Esophagus (tissue), 2 donors: Measurements from ENCODE around the gene ACTN2. TPM values are rescaled to one million over a fixed set of nuclear protein-coding genes. Genes with fewer than 3 reads are reported as not detected.

Experiments used
- H3K27ac ChIP-seq, 2 donors: one replicate each; pipeline ENCODE4 v1.5.1; 2013; ENCODE audit warnings: low read depth in 2 of 2, mild to moderate bottlenecking in 2 of 2, inconsistent platforms in 1 of 2, low read length in 1 of 2, moderate library complexity in 1 of 2
- H3K27me3 ChIP-seq, 2 donors: one replicate each; pipeline ENCODE4 v1.6.1; 2013; ENCODE audit warnings: low read length in 2 of 2, control low read depth in 1 of 2, mild to moderate bottlenecking in 1 of 2; ENCODE audit not compliant: insufficient read depth in 2 of 2, control insufficient read depth in 1 of 2
- H3K36me3 ChIP-seq, 2 donors: one replicate each; pipeline ENCODE4 v1.6.1; 2013; ENCODE audit warnings: low read length in 1 of 2; ENCODE audit not compliant: control insufficient read depth in 2 of 2, insufficient read depth in 2 of 2
- H3K4me1 ChIP-seq, 2 donors: one replicate each; pipeline ENCODE4 v1.6.1; 2013; ENCODE audit warnings: low read length in 1 of 2; ENCODE audit not compliant: control insufficient read depth in 2 of 2, insufficient read depth in 2 of 2
- H3K4me3 ChIP-seq, 2 donors: one replicate each; pipeline ENCODE4 v1.5.1; 2013; ENCODE audit warnings: low read length in 2 of 2, mild to moderate bottlenecking in 2 of 2, low read depth in 1 of 2, moderate library complexity in 1 of 2
- H3K9me3 ChIP-seq, 2 donors: one replicate each; pipeline ENCODE4 v1.6.1; 2013; ENCODE audit warnings: mild to moderate bottlenecking in 2 of 2, low read depth in 1 of 2, low read length in 1 of 2, moderate library complexity in 1 of 2; ENCODE audit not compliant: control insufficient read depth in 2 of 2, insufficient read depth in 1 of 2
- WGBS, 2 donors: extraction: QIAGEN DNeasy Blood & Tissue Kit; methylation state at CpG; one replicate each; pipeline ENCODE4 v1.1.7; 2013; 5-methylcytosine and 5-hydroxymethylcytosine counted together
- polyA plus RNA-seq, 2 donors: library from polyadenylated mRNA; stranded (reverse); fragments of 200-250 nt; gene quantifications; one replicate each; pipeline ENCODE4 v1.2.3, GENCODE V29; 2013
- donor health status: healthy with polysubstance abuse.
- donor health status: Bipolar disorder and iron deficiency.

ACTN2 gene
- polyA plus RNA-seq, 2 donors = 0.59 to 0.75 TPM

DNA sequence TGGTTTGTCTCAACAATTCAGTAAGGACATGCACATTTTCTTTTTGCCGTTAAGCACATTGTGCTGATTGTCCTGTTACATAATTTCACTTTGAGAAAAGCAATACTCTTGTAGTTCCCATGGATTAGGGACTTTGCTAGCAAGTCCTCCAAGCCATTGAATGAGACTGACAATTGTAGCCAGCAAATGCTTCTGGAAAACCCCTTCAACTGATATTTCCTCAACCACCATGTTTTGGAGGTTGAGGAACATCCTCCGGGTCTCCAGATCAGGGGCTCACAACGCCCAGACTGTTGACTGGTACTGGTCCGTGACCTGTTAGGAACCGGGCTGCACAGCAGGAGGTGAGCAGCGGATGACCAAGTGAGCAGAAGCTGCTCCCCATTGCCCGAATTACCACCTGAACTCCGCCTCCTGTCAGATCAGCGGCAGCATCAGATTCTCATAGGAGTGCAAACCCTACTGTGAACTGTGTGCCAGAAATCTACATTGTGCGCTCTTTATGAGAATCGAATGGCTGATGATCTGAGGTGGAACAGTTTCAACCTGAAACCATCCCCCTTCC is 24.1 kb downstream of the ACTN2 start:
- Histone ChIP-seq H3K4me3 (no peak overlapping the region), H3K27ac (no peak overlapping the region), H3K4me1 (no peaks in the 10 kb centered on the region), H3K27me3 (no peaks in the 10 kb centered on the region), H3K36me3 (no peaks in the 10 kb centered on the region), H3K9me3 (no peaks in the 10 kb centered on the region)
- 81 to 82% methylated on average over 11 of the region's 11 CpGs for WGBS, 2 donors

DNA sequence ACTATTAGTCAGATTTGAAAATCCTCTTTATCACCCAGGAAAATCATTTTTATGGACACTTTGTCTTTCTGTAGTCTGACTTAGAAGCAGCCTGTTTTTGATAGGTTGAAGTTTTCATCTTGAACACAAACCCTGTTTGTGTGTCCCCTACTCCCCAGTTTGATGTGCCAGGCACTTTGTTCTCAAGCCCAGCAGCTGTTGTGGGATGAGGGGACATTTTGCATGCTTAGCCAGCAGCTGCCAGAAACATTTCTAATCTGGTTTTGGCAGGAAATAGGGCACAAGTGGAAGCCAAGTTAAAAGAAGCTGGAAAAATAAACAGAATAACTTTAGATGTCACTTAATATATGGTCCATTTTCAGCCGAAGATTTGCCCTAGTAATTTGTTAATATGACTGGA is 29.9 kb downstream of the ACTN2 start:
- H3K27me3 ChIP-seq = no peaks in the 10 kb centered on the region
- no peak overlapping the region for H3K27ac ChIP-seq
- no peaks in the 10 kb centered on the region for H3K36me3 ChIP-seq
- H3K4me1 ChIP-seq = peaks cover 0 to 3% of the 10 kb centered on the region in 2 donors
- no peaks in the 10 kb centered on the region for H3K9me3 ChIP-seq
- WGBS, 2 donors = 12 to 18% methylated on average over 1 of the region's 1 CpG
- no peak overlapping the region for H3K4me3 ChIP-seq

DNA sequence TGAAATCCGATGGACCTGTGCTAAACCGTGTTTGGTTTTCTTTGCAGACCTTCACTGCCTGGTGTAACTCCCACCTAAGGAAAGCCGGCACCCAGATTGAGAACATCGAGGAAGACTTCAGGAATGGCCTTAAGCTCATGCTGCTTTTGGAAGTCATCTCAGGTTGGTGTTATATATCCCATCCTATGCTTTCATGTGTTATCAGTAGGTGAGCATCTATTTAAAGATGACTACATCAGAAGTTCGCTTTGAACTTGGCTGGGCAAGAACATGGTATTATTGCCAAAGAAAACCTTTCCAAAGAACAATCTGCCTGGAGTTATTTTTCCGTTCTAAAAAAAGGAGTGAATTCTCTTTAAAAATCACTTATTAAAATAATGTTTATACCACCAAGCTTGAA is 31.5 kb downstream of the ACTN2 start:
- Histone ChIP-seq H3K36me3 (no peaks in the 10 kb centered on the region), H3K4me1 (peaks cover 0 to 3% of the 10 kb centered on the region in 2 donors), H3K27me3 (no peaks in the 10 kb centered on the region), H3K27ac (no peak overlapping the region), H3K9me3 (no peaks in the 10 kb centered on the region), H3K4me3 (no peak overlapping the region)
- 69 to 82% methylated on average over 6 of the region's 6 CpGs for WGBS, 2 donors

DNA sequence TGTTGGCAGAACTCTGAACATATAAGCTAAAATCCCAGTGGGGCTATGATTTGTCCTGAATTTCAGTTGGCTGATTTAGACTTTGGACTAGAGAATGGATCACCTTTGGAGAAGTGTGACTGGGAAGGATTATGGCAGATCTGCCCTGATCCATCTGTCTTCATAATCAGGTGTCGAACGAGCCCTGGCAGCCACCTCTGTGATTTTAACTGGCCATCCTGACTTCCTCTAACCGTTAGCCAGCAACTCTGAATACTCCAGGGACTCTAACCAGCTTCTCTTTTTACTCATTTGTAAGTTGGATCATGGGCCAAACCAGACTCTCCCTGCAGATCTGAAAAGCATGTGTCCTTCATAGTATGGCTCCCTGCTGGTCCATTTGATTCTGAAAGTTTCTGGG is 32.0 kb downstream of the ACTN2 start:
- no peak overlapping the region for H3K27ac ChIP-seq
- H3K27me3 ChIP-seq = no peaks in the 10 kb centered on the region
- 43 to 61% methylated on average over 3 of the region's 3 CpGs for whole genome bisulfite sequencing, 2 donors
- H3K4me1 ChIP-seq = peaks cover 0 to 3% of the 10 kb centered on the region in 2 donors
- H3K9me3 ChIP-seq = no peaks in the 10 kb centered on the region
- no peaks in the 10 kb centered on the region for H3K36me3 ChIP-seq
- no peak overlapping the region for H3K4me3 ChIP-seq

DNA sequence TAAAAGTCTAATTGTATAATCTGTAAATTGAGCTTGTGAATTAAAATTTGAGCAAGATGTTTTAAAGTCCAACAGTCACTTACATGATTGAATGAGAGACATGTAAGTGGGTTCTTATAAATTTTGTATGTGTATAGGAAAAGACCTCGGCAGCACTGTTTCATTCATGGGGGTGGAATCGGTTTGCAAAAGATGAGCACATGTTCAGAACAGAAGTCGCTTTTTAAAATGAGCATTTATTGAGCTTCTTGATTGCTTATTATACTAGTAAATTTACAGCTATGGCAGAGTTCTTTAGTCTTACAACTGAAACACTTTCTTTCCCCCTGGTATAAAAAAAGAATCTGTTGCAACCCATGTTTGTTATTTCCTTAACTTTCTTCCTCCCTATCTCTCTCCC is 33.9 kb downstream of the ACTN2 start:
- no peaks in the 10 kb centered on the region for H3K9me3 ChIP-seq
- no peak overlapping the region for H3K27ac ChIP-seq
- H3K4me3 ChIP-seq = no peak overlapping the region
- 52 to 65% methylated on average over 3 of the region's 3 CpGs for WGBS, 2 donors
- H3K4me1 ChIP-seq = peaks cover 0 to 3% of the 10 kb centered on the region in 2 donors
- H3K36me3 ChIP-seq = no peaks in the 10 kb centered on the region
- no peaks in the 10 kb centered on the region for H3K27me3 ChIP-seq

DNA sequence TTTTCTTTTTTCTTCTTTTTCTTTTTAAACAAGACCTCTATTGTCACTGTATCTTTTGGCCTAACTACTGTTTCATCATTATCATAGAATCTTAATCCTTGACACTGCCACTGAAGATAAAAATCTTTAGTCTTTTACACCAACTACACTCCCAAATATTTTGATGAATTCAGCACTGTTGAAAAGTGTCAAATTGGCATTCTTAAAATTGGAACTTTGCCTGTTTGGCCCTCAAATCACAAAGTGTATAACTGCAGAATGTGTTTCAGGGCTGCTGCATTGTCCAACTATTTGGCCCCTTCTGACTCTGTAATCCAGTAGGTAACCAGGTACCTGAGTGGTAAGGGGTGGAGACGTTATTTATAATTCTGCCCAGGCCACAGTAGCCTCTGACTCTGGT is 34.3 kb downstream of the ACTN2 start:
- Histone ChIP-seq H3K9me3 (no peaks in the 10 kb centered on the region), H3K27me3 (no peaks in the 10 kb centered on the region), H3K4me1 (peaks cover 0 to 3% of the 10 kb centered on the region in 2 donors), H3K4me3 (no peak overlapping the region), H3K27ac (no peak overlapping the region), H3K36me3 (no peaks in the 10 kb centered on the region)
- 61 to 71% methylated on average over 1 of the region's 1 CpG for WGBS, 2 donors

DNA sequence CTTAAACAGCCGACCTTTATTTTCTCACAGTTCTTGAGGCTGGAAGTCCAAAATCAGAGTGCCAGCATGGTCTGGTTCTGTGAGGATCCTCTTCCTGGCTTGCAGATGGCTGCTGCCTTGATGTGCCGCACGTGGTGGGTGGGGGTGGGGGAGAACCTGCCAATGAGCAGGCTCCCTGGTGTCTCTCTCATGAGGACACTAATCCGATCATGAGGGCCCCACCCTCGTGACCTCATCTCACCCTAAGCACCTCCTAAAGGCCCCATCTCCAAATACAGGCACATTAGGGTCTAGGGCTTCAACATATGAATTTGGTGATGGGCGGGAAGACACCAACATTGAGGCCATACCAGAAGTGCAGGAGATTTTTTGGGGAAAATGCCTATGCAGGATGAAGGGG is 37.8 kb downstream of the ACTN2 start:
- Histone ChIP-seq H3K4me3 (no peak overlapping the region), H3K4me1 (no peaks in the 10 kb centered on the region), H3K27me3 (no peaks in the 10 kb centered on the region), H3K9me3 (no peaks in the 10 kb centered on the region), H3K36me3 (no peaks in the 10 kb centered on the region), H3K27ac (no peak overlapping the region)
- WGBS, 2 donors = 76 to 78% methylated on average over 6 of the region's 6 CpGs

DNA sequence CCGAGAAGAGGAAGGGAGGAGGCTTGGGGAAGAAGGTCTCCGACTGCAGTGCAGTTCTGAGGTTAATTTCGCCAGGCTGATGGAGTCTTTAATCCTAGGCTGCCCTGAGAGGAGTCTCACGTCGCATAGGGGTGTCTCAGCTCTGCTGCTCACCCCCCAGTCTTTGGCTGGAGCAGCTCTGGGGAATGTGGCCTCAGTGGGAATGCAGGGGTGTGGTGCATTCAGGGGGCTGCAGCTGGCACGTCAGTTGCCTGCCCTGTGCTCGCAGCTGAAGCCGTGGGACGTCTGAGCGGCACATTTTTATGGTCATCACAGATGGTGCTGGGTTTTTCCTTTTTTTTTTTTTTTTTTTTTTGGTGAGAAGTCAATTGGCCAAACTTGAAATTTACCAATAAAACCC is 38.2 kb downstream of the ACTN2 start:
- H3K27me3 ChIP-seq = no peaks in the 10 kb centered on the region

DNA sequence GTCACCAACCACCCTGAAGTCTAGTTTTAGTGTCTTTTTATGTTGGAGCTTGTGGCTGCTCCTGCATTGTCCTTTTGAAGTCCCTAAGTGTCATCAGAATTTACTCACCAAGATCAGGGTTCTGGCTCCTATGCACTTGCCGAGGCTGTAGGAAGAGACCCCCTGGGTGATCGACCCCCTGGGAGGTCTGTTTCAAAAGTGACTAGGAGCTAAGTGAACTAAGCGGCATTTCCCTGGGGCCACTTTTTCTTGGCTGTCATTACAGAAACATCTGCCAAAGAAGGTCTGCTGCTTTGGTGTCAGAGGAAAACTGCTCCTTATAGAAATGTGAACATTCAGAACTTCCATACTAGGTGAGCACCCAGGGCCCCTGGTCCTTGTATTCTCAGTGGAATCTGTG is 39.4 kb downstream of the ACTN2 start:
- no peak overlapping the region for H3K4me3 ChIP-seq
- H3K27me3 ChIP-seq = no peaks in the 10 kb centered on the region
- no peaks in the 10 kb centered on the region for H3K36me3 ChIP-seq
- WGBS, 2 donors = 44 to 61% methylated on average over 3 of the region's 3 CpGs
- no peaks in the 10 kb centered on the region for H3K4me1 ChIP-seq
- no peaks in the 10 kb centered on the region for H3K9me3 ChIP-seq
- H3K27ac ChIP-seq = no peak overlapping the region

More for the DNA sequence above, 38.2 kb downstream of the ACTN2 start:
- Histone ChIP-seq H3K36me3 (no peaks in the 10 kb centered on the region), H3K9me3 (no peaks in the 10 kb centered on the region), H3K27ac (no peak overlapping the region), H3K4me1 (no peaks in the 10 kb centered on the region), H3K4me3 (no peak overlapping the region)
- WGBS, 2 donors = 77 to 78% methylated on average over 10 of the region's 10 CpGs

DNA sequence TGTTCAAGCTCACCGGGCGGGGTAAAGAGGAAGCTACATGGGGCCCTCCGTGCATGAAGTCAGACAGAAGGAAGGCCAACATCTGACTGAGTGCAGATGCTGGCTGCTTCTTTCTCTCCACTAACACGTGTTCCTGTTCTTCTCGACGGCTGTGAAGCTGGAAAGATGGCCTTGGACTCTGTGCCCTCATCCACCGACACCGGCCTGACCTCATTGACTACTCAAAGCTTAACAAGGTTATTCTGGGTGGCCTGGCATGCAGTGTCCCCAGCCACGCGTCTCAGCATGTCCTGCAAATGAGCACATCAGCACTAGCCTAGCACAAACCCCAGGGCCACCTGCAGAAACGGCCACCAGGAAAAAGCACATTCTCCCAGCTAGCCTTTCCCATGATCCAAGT is 41.2 kb downstream of the ACTN2 start:
- Histone ChIP-seq H3K4me1 (no peaks in the 10 kb centered on the region), H3K27ac (no peak overlapping the region), H3K36me3 (no peaks in the 10 kb centered on the region), H3K9me3 (no peaks in the 10 kb centered on the region), H3K27me3 (no peaks in the 10 kb centered on the region), H3K4me3 (no peak overlapping the region)
- WGBS, 2 donors = 79 to 87% methylated on average over 11 of the region's 11 CpGs
